Keratinocyte (primary cell): ENCODE measurements around the gene MT2A. TPM values are rescaled to one million over a fixed set of nuclear protein-coding genes. Genes with fewer than 3 reads are reported as not detected.

ENCODE experiments used
- DNase-seq: peaks from one replicate; pipeline ENCODE4 v3.0.0-alpha.2; 2011; ENCODE audit warnings: low read depth, missing footprints, low spot score
- FAIRE-seq: peaks from 2 replicates; lab custom pipeline; 2011; peaks lifted over from hg19 to GRCh38; lab: Jason Lieb, UNC
- H2AFZ ChIP-seq: 2 replicates; pipeline ENCODE4 v1.6.0; 2012; ENCODE audit warnings: low read length, control low read depth, inconsistent platforms; ENCODE audit not compliant: control insufficient read depth
- H3K27ac ChIP-seq: 2 replicates; pipeline ENCODE4 v1.5.1; 2011; ENCODE audit warnings: low read length; ENCODE audit not compliant: control insufficient read depth, insufficient read depth
- H3K27me3 ChIP-seq: 3 replicates; pipeline ENCODE4 v1.6.0; 2011; ENCODE audit warnings: low read length; ENCODE audit not compliant: control insufficient read depth, insufficient read depth; ENCODE audit errors: extremely low read depth
- H3K36me3 ChIP-seq, 2 experiments: 2 replicates in 1 of 2; 3 replicates in 1 of 2; pipeline ENCODE4 v1.5.1; 2011; ENCODE audit warnings: low read length in 2 of 2, mild to moderate bottlenecking in 1 of 2; ENCODE audit not compliant: control insufficient read depth in 2 of 2, insufficient read depth in 2 of 2; ENCODE audit errors: extremely low read depth in 1 of 2
- H3K4me1 ChIP-seq: 3 replicates; pipeline ENCODE4 v1.5.1; 2011; ENCODE audit warnings: low read length; ENCODE audit not compliant: control insufficient read depth, insufficient read depth; ENCODE audit errors: extremely low read depth
- H3K4me2 ChIP-seq: 3 replicates; pipeline ENCODE4 v1.6.0; 2011; ENCODE audit warnings: low read depth, low read length; ENCODE audit not compliant: control insufficient read depth, insufficient read depth; ENCODE audit errors: extremely low read depth
- H3K4me3 ChIP-seq, 3 experiments: fragments of 200-600 bp in 1 of 3; sonication (generic) in 1 of 3; 2 replicates in 2 of 3; 3 replicates in 1 of 3; pipeline ENCODE4 v1.5.1; 2011 to 2016; ENCODE audit warnings: low read length in 3 of 3, mild to moderate bottlenecking in 3 of 3, control low read depth in 2 of 3, inconsistent platforms in 1 of 3, low read depth in 1 of 3, mixed read lengths in 1 of 3, mixed run types in 1 of 3, moderate library complexity in 1 of 3; ENCODE audit not compliant: control insufficient read depth in 2 of 3, insufficient read depth in 2 of 3; ENCODE audit errors: extremely low read depth in 1 of 3
- H3K79me2 ChIP-seq: 2 replicates; pipeline ENCODE4 v1.6.0; 2012; ENCODE audit warnings: low read length; ENCODE audit not compliant: control insufficient read depth, insufficient read depth
- H3K9ac ChIP-seq: 3 replicates; pipeline ENCODE4 v1.6.0; 2011; ENCODE audit warnings: low read length; ENCODE audit not compliant: control insufficient read depth, insufficient read depth; ENCODE audit errors: extremely low read depth
- H3K9me1 ChIP-seq: 3 replicates; pipeline ENCODE4 v1.6.0; 2011; ENCODE audit warnings: low read length; ENCODE audit not compliant: control insufficient read depth, insufficient read depth; ENCODE audit errors: extremely low read depth
- H3K9me3 ChIP-seq: 2 replicates; pipeline ENCODE4 v1.5.1; 2012; ENCODE audit warnings: low read depth, low read length; ENCODE audit not compliant: control insufficient read depth
- H4K20me1 ChIP-seq: 3 replicates; pipeline ENCODE4 v1.6.0; 2011; ENCODE audit warnings: low read length; ENCODE audit not compliant: control insufficient read depth, insufficient read depth; ENCODE audit errors: extremely low read depth
- CTCF ChIP-seq, 3 experiments: IDR thresholded peaks in 1 of 3; conservative IDR thresholded peaks in 1 of 3; optimal IDR thresholded peaks in 1 of 3; 2 replicates in 2 of 3; 3 replicates in 1 of 3; pipeline versions ENCODE3 to v1.5.1; 2011; ENCODE audit warnings: low read length in 3 of 3, mild to moderate bottlenecking in 3 of 3, moderate library complexity in 2 of 3, control low read depth in 1 of 3, inconsistent platforms in 1 of 3; ENCODE audit not compliant: insufficient read depth in 2 of 3; ENCODE audit errors: extremely low read depth in 1 of 3
- EZH2 ChIP-seq: IDR thresholded peaks from one replicate; pipeline ENCODE4 v1.6.1; 2012; ENCODE audit warnings: inconsistent platforms, mild to moderate bottlenecking, low read length, moderate library complexity
- dilution Hi-C: fragments of 300-500 bp; cut with MboI; formaldehyde crosslinking; loops from one replicate; pipeline ENCODE4 v1.7.0; 2020; ENCODE audit warnings: low sequenced_read_pairs; ENCODE audit not compliant: extremely low pct_ligation_motif_present
- polyA plus RNA-seq, 5 experiments: library from polyadenylated mRNA; depleted of rRNA in 3 of 5; stranded (reverse) in 3 of 5; stranded (forward) in 1 of 5; unstranded in 1 of 5; fragments of >200 nt; gene quantifications; 1 replicate in 1 of 5; 2 replicates in 3 of 5; 3 replicates in 1 of 5; pipeline versions ENCODE4 v1.2.1 to v1.2.3, GENCODE V29; 2011 to 2012; ENCODE audit warnings: missing spikeins in 2 of 5, low read depth in 1 of 5, low replicate concordance in 1 of 5

The MT2A gene
- polyA plus RNA-seq, 1 donor (not counting 4 experiments of a cell fraction or from before 2014, with no cell fraction given), result 990 TPM

DNA sequence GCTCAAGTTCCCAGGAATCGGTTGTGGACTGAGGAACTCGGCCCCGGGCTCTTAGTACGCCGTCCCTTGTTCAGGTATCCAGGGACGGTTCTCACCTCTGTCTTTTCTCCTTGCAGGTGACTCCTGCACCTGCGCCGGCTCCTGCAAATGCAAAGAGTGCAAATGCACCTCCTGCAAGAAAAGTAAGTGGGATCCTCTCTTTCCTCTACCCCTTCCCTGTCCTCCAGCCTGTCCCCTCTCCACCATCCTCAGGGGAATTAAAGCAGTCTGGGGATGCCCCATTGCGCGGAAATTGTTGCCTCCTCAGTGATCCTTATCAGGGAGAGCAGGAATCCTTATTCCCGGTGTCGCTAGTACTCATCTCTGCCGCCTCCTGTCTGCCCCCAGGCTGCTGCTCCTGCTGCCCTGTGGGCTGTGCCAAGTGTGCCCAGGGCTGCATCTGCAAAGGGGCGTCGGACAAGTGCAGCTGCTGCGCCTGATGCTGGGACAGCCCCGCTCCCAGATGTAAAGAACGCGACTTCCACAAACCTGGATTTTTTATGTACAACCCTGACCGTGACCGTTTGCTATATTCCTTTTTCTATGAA lies 585 bp downstream of the MT2A start:
- Histone ChIP-seq H3K9me3 (no peaks in the 10 kb centered on the region), H3K9me1 (no peaks in the 10 kb centered on the region), H3K4me3 (peak overlapping the region; percentile 46 to 92 (median 86)), H3K79me2 (no peaks in the 10 kb centered on the region), H3K36me3 (no peaks in the 10 kb centered on the region), H3K27ac (peak overlapping the region; percentile 95), H3K9ac (peak overlapping the region; percentile 78), H3K27me3 (no peaks in the 10 kb centered on the region), H3K4me2 (peak overlapping the region; percentile 95), H2AFZ (no peak overlapping the region), H3K4me1 (peaks cover 69% of the 10 kb centered on the region), H4K20me1 (no peaks in the 10 kb centered on the region)
- DNase-seq (no peak), FAIRE-seq (no peak)
- dilution Hi-C loops, result no loop called here
- TF ChIP-seq EZH2 (no peak), CTCF (optimal IDR thresholded peaks at IDR 0.05 in 1 of 3, IDR thresholded peaks at IDR 0.05 in 1 of 3, conservative IDR thresholded peaks at IDR 0.05 in 1 of 3; ENCODE audit: extremely low read depth in 1 of 3, insufficient read depth in 2 of 3, low read length in 3 of 3) (peak in 1 of 3 experiments; percentile 3)

GRCh38 chr16:56609463-56609921 lies 1.1 kb downstream of the MT2A start:
- H3K27me3 ChIP-seq, result no peaks in the 10 kb centered on the region
- peak overlapping the region; percentile 95 for H3K4me2 ChIP-seq
- TF ChIP-seq CTCF (optimal IDR thresholded peaks at IDR 0.05 in 1 of 3, IDR thresholded peaks at IDR 0.05 in 1 of 3, conservative IDR thresholded peaks at IDR 0.05 in 1 of 3; ENCODE audit: extremely low read depth in 1 of 3, insufficient read depth in 2 of 3, low read length in 3 of 3), result no peak
- no peak for TF ChIP-seq EZH2
- no peaks in the 10 kb centered on the region for H3K9me1 ChIP-seq
- dilution Hi-C loops, result no loop called here
- H3K9ac ChIP-seq, result peak overlapping the region; percentile 78
- DNase-seq (no peak), FAIRE-seq (no peak)
- peak overlapping the region; percentile 46 to 92 (median 86) for H3K4me3 ChIP-seq
- H3K36me3 ChIP-seq, result no peaks in the 10 kb centered on the region
- peak overlapping the region; percentile 95 for H3K27ac ChIP-seq
- no peak overlapping the region for H2AFZ ChIP-seq
- peaks cover 74% of the 10 kb centered on the region for H3K4me1 ChIP-seq
- H3K9me3 ChIP-seq, result no peaks in the 10 kb centered on the region
- no peaks in the 10 kb centered on the region for H4K20me1 ChIP-seq
- no peaks in the 10 kb centered on the region for H3K79me2 ChIP-seq
